Measurements from ENCODE around the gene TLCD5.

The TLCD5 gene

GRCh38 chr11:120308081-120308480, 17.0 kb upstream of the TLCD5 start:
- DNase-seq (ENCODE audit: low read depth), result no peak

- DNase-seq (ENCODE audit: low read depth), result no peak
Observed at GRCh38 chr11:120310870-120311269, 14.2 kb upstream of the TLCD5 start.

DNA sequence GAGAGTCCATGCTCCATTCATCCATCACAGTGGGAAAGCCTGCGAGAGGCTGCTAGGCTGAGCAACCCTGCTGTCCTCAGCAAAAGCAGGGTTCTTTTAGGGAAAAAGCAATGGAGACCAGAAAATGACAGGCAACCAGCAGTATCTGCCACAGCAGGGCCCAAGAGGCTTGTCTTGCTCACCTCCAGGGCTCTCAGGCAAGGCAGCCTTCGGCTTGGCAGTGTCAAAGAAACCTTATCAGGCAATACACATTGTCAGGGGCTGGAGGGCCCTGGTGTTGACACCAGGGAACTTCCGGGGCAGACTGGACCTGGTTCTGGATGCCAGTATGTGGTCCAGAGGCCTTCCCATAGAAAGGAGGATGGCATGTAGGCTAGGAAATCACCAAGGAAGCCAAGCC, 10.2 kb upstream of the TLCD5 start:
- no peak for DNase-seq (ENCODE audit: low read depth)

DNA sequence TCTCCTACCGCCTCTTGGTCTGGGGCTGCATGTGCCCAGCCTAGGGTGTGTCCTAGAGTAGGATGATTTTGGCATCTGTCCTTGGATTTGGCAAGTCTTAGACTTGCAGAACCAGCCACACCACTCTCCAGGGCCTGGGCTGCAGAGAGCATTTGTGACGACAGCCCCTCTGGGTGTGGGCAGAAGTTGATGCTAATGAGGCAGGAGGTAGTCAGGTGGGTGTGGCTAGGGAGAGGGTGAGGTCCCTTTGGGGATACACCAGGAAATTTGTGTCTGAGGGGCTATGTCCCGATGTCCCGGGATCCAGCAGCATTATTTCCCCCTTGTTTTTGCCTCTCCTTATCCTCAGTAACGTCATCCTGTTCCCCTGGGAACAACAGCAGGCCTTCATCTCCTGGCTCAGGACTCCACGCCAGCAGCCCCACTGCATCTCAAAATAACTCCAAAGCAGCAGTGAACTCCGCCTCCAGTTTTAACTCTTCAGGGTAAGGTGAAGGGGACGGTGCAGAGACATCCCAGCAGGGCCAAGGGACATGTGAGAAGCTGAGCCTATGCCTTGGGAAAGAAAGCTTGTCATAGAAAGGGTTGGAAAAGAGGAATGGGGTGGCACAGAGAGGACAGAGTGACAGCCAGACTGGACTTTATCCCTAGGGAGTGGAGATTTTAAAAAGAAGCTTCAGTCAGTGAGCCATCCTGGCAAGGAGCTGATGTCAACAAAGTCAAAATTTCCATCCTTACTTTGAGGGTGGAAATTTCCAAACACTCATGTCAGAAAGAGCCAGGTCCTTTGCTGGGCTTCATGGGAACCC, 8.0 kb upstream of the TLCD5 start:
- DNase-seq (ENCODE audit: low read depth), result no peak

GRCh38 chr11:120317689-120318480, 7.2 kb upstream of the TLCD5 start:
- no peak for DNase-seq (ENCODE audit: low read depth)

DNA sequence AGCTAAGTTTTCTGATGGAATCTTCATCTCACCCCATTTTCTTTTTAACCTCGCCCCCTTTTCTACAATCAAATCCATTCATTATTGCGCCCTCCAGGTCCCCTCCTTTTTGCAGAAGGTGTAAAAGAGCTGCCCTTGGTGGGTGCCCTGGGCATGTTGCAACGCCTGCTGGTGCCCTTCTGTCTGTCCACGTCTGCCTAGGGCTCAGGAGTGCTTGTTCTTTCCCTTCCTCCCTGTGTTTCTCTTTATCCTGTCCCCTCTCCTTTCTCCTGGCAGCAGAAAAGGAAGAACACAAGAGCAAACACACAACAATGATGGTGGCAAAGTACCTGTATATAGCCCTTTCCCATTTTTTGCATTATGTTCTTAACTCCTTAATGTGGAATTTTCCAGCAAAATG, 6.2 kb upstream of the TLCD5 start:
- DNase-seq (ENCODE audit: low read depth), result no peak

DNA sequence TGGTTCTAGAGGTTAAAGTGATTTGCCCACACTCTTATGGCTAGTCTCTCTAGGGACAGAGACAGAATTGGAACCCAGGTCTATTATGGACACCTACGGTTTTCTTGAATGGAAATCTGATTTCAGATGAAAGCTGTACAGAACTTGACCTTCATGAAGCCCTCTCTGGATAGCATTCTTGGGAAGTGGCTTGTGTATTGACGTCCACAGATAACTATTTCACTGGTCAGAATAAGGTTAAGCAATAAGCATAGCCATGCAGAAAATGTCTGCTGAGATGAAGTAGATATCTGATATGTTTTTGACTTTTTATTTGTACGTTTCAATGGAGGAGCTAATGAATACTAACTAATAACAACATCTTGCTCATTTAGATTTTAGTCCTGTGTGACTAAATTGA, 1.1 kb downstream of the TLCD5 start:
- DNase-seq (ENCODE audit: low read depth), result no peak

DNA sequence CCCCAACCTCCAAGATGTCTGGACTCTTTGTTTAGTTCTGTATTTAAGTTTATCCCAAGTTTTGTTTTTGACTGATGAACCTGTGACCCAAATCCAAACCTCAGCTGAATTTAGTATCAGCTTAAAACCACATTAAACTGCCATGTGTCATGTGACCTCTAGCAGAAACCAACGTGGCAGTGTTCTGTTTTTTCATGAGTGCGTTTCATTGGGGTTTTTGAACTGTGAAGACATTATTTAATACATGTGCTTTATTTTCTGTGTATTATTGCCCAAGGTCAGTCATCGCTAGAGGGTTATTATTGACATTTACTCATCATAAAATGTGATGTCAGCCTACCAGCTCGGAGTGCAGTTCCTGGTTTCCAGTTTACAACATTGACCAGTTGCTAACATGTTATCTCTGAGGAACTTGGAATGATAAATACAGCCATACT, 1.8 kb downstream of the TLCD5 start:
- no peak for DNase-seq (ENCODE audit: low read depth)

- no peak for DNase-seq (ENCODE audit: low read depth)
Observed at GRCh38 chr11:120327311-120327710, 2.2 kb downstream of the TLCD5 start.

DNA sequence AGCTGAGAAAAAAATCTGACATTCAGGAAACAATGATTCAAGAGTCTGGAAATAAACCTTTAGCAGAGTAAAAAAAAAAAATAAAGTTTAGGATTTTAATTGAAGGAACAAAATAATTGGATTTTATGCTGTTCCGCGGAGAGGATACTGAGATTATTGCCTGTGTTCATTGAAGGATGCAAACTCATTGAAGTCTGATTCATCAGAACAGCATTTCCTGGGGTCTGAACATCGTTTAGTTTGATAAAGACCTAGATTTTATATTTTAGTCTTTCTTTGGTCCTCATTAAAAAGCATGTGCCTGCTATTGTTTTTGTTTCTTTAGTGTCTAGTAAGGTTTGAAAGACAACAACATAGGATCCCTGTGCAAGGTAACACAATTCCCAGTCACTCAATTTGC, 4.5 kb downstream of the TLCD5 start:
- DNase-seq (ENCODE audit: low read depth), result no peak

DNA sequence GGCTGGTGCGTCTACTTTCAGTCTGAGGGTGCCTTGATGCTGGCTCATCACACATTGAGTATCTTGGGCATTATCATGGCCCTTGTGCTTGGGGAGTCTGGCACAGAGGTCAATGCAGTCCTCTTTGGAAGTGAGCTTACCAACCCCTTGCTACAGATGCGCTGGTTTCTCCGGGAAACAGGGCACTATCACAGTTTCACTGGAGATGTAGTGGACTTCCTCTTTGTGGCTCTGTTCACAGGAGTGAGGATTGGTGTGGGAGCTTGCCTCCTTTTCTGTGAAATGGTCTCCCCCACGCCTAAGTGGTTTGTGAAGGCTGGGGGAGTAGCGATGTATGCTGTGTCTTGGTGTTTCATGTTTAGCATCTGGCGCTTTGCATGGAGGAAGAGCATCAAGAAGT, 4.9 kb downstream of the TLCD5 start:
- no peak for DNase-seq (ENCODE audit: low read depth)

DNA sequence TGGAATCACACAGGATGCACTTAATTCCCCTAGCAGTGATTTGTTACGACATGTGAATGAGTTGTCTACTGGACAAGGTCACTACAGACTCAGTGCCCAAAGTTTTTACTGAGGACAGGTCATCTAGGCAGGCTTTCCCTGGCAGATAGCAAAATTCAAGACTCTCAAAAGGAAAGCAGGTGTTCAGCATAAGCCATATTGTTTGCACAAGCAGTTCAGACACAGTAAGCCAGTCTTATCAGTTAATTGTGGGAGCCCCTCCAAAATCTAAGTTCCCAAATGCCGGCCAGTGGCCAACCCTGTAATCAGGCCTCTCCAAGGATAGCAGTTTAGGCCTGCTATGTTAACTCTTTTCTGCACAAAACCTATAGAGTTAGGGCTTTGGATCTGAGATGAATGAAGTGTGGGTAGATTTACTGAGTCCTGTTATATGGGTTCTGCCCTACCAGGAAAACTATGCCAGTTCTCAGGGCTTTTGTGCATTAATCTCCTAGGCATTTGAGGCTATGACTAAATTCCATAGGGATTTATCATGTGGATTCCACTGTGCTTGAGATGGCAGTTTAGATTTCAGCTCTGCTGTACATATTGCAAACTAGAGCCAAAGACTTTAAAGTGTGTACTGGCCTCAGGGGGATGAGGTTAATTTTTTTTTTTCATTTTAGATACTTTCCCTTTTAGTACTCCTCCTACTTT, 6.3 kb downstream of the TLCD5 start:
- no peak for DNase-seq (ENCODE audit: low read depth)

DNA sequence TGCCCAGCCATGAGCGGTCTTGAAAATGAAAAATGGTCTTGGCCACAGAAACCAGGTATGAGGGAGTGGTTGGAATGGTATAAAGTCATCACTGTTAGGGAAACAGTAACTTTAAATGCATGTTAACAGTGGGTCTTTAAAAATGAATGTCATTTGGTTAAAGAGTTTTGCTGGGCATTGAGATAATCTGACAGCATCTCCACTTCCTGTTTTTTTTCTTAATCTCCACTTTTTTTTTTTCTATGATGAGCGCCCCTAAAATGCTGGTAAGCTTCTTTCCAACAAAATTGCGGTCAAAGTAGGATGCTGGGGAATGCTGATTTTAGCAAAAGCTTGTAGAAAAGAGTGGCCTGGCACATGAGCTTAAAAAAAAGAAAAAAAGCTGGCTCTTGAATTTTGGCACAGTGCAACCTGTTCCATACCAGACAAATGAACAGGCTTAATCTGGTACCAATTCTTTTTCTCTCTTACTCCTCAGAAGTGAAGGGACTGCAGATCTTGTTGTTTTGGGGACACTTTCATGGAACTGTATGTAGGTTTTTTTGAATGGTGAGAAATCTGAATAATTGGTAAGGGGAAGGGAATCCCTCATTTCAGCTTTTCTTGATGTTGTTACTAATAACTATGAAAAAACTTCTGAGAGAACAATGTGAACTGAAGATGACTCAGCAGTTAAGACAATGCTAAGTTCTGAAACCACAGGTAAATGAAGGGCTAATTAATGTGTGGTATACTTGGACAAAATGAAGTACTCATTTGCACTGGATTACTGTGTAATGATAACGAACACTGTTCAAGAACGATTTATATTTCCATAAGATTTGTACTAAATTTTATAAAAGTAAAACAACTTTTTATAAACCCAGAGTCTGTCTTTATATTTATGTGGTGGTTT, 8.0 kb downstream of the TLCD5 start:
- no peak for DNase-seq (ENCODE audit: low read depth)

GRCh38 chr11:120333801-120334200, 8.7 kb downstream of the TLCD5 start:
- no peak for DNase-seq (ENCODE audit: low read depth)

GRCh38 chr11:120334332-120334731, 9.2 kb downstream of the TLCD5 start:
- DNase-seq (ENCODE audit: low read depth), result no peak

GRCh38 chr11:120334894-120335462, 9.9 kb downstream of the TLCD5 start:
- DNase-seq (ENCODE audit: low read depth), result peak; percentile 57

GRCh38 chr11:120335556-120335907, 10.4 kb downstream of the TLCD5 start:
- no peak for DNase-seq (ENCODE audit: low read depth)

GRCh38 chr11:120335908-120336640, 11.0 kb downstream of the TLCD5 start, which contains the start of gene ARHGEF12:
Gene ARHGEF12 (plus strand): TSS chr11:120336413. CDS start chr11:120337244, 831 bp downstream.
- DNase-seq (ENCODE audit: low read depth), result peak; percentile 56

GRCh38 chr11:120336641-120337354, 11.7 kb downstream of the TLCD5 start:
- DNase-seq (ENCODE audit: low read depth), result no peak

All from stimulated activated CD8-positive, alpha-beta memory T cell treated with anti-CD3 and anti-CD28 coated beads, Interleukin-12 subunit alpha, Interleukin-12 subunit beta, amount 100 ng/mL, for 1 hour (primary cell).